NCI-H1417 treated with DMSO at 0.1 percent for 48 hours (cell line): ENCODE results near the gene PPM1L.

Source experiments
- DNase-seq: peaks from one replicate; lab custom pipeline; 2025; lab: John Stamatoyannopoulos, UW

The PPM1L gene

GRCh38 chr3:161100994-161101393 is 345.0 kb downstream of the PPM1L start:
- no peak for DNase-seq

- DNase-seq: no peak
These were observed 345.6 kb downstream of the PPM1L start for GRCh38 chr3:161101609-161102008.

GRCh38 chr3:161103776-161104385 is 347.9 kb downstream of the PPM1L start:
- DNase-seq: no peak

- no peak for DNase-seq
These were observed 348.8 kb downstream of the PPM1L start, which contains the start of gene B3GALNT1 for GRCh38 chr3:161104561-161105551. B3GALNT1 (minus strand) TSS chr3:161105349; CDS start chr3:161086754, 18,595 bp downstream.

- DNase-seq: no peak
These were observed 351.3 kb downstream of the PPM1L start for GRCh38 chr3:161107311-161107710.

- no peak for DNase-seq
These were observed 352.8 kb downstream of the PPM1L start for GRCh38 chr3:161108840-161109239.

GRCh38 chr3:161117646-161118045 is 361.6 kb downstream of the PPM1L start:
- DNase-seq: no peak

GRCh38 chr3:161126495-161126894 is 370.5 kb downstream of the PPM1L start:
- no peak for DNase-seq
